ENCODE results near the gene ILK. TPM values are rescaled to one million over a fixed set of nuclear protein-coding genes. Genes with fewer than 3 reads are reported as not detected.

Gene ILK
- total RNA-seq, 1 donor, result 45.5 TPM

GRCh38 chr11:6630632-6631291 is 27.2 kb downstream of the ILK start:
- Histone ChIP-seq H3K4me1 (ENCODE audit: insufficient read depth, low read length) (peaks cover 20% of the 10 kb centered on the region), H3K27me3 (ENCODE audit: insufficient read depth, low read length) (no peaks in the 10 kb centered on the region), H3K9me3 (ENCODE audit: low read depth, low read length) (no peaks in the 10 kb centered on the region), H3K4me3 (ENCODE audit: low read length) (no peak overlapping the region)

- no peaks in the 10 kb centered on the region for H3K9me3 ChIP-seq (ENCODE audit: low read depth, low read length)
These were observed 27.9 kb downstream of the ILK start for GRCh38 chr11:6631361-6631890.

GRCh38 chr11:6632116-6633073 is 28.8 kb downstream of the ILK start:
- no peaks in the 10 kb centered on the region for H3K27me3 ChIP-seq (ENCODE audit: insufficient read depth, low read length)
- H3K4me1 ChIP-seq (ENCODE audit: insufficient read depth, low read length), result peaks cover 26% of the 10 kb centered on the region
- H3K9me3 ChIP-seq (ENCODE audit: low read depth, low read length), result no peaks in the 10 kb centered on the region
- no peak overlapping the region for H3K4me3 ChIP-seq (ENCODE audit: low read length)

More at GRCh38 chr11:6631361-6631890, 27.9 kb downstream of the ILK start:
- no peak overlapping the region for H3K4me3 ChIP-seq (ENCODE audit: low read length)
- H3K27me3 ChIP-seq (ENCODE audit: insufficient read depth, low read length), result no peaks in the 10 kb centered on the region
- peaks cover 27% of the 10 kb centered on the region for H3K4me1 ChIP-seq (ENCODE audit: insufficient read depth, low read length)

GRCh38 chr11:6633422-6634408 is 30.1 kb downstream of the ILK start:
- Histone ChIP-seq H3K4me3 (ENCODE audit: low read length) (no peak overlapping the region), H3K27me3 (ENCODE audit: insufficient read depth, low read length) (no peaks in the 10 kb centered on the region), H3K9me3 (ENCODE audit: low read depth, low read length) (no peaks in the 10 kb centered on the region), H3K4me1 (ENCODE audit: insufficient read depth, low read length) (peaks cover 23% of the 10 kb centered on the region)

- H3K4me1 ChIP-seq (ENCODE audit: insufficient read depth, low read length), result peaks cover 23% of the 10 kb centered on the region
- no peaks in the 10 kb centered on the region for H3K27me3 ChIP-seq (ENCODE audit: insufficient read depth, low read length)
- no peak overlapping the region for H3K4me3 ChIP-seq (ENCODE audit: low read length)
- H3K9me3 ChIP-seq (ENCODE audit: low read depth, low read length), result no peaks in the 10 kb centered on the region
These were observed 31.0 kb downstream of the ILK start for GRCh38 chr11:6634534-6634933.

GRCh38 chr11:6635082-6635932 is 31.7 kb downstream of the ILK start:
- Histone ChIP-seq H3K4me3 (ENCODE audit: low read length) (no peak overlapping the region), H3K9me3 (ENCODE audit: low read depth, low read length) (no peaks in the 10 kb centered on the region)

GRCh38 chr11:6636480-6636879 is 32.9 kb downstream of the ILK start:
- H3K9me3 ChIP-seq (ENCODE audit: low read depth, low read length), result no peaks in the 10 kb centered on the region
- no peak overlapping the region for H3K4me3 ChIP-seq (ENCODE audit: low read length)
- H3K27me3 ChIP-seq (ENCODE audit: insufficient read depth, low read length), result no peaks in the 10 kb centered on the region
- peaks cover 23% of the 10 kb centered on the region for H3K4me1 ChIP-seq (ENCODE audit: insufficient read depth, low read length)

More at GRCh38 chr11:6635082-6635932, 31.7 kb downstream of the ILK start:
- Histone ChIP-seq H3K27me3 (ENCODE audit: insufficient read depth, low read length) (no peaks in the 10 kb centered on the region), H3K4me1 (ENCODE audit: insufficient read depth, low read length) (peaks cover 23% of the 10 kb centered on the region)

GRCh38 chr11:6637871-6638270 is 34.3 kb downstream of the ILK start:
- Histone ChIP-seq H3K27me3 (ENCODE audit: insufficient read depth, low read length) (no peaks in the 10 kb centered on the region), H3K9me3 (ENCODE audit: low read depth, low read length) (no peaks in the 10 kb centered on the region), H3K4me3 (ENCODE audit: low read length) (no peak overlapping the region), H3K4me1 (ENCODE audit: insufficient read depth, low read length) (peaks cover 23% of the 10 kb centered on the region)

- Histone ChIP-seq H3K4me1 (ENCODE audit: insufficient read depth, low read length) (peaks cover 23% of the 10 kb centered on the region), H3K27me3 (ENCODE audit: insufficient read depth, low read length) (no peaks in the 10 kb centered on the region), H3K4me3 (ENCODE audit: low read length) (no peak overlapping the region), H3K9me3 (ENCODE audit: low read depth, low read length) (no peaks in the 10 kb centered on the region)
These were observed 34.9 kb downstream of the ILK start for GRCh38 chr11:6638429-6638828.

- Histone ChIP-seq H3K9me3 (ENCODE audit: low read depth, low read length) (no peaks in the 10 kb centered on the region), H3K4me3 (ENCODE audit: low read length) (no peak overlapping the region), H3K4me1 (ENCODE audit: insufficient read depth, low read length) (peaks cover 20% of the 10 kb centered on the region), H3K27me3 (ENCODE audit: insufficient read depth, low read length) (no peaks in the 10 kb centered on the region)
These were observed 36.7 kb downstream of the ILK start for GRCh38 chr11:6640036-6640984.

GRCh38 chr11:6640985-6641701 is 37.6 kb downstream of the ILK start:
- Histone ChIP-seq H3K4me1 (ENCODE audit: insufficient read depth, low read length) (peaks cover 20% of the 10 kb centered on the region), H3K4me3 (ENCODE audit: low read length) (no peak overlapping the region), H3K27me3 (ENCODE audit: insufficient read depth, low read length) (no peaks in the 10 kb centered on the region), H3K9me3 (ENCODE audit: low read depth, low read length) (no peaks in the 10 kb centered on the region)

- H3K4me1 ChIP-seq (ENCODE audit: insufficient read depth, low read length), result peaks cover 30% of the 10 kb centered on the region
- no peaks in the 10 kb centered on the region for H3K9me3 ChIP-seq (ENCODE audit: low read depth, low read length)
- H3K27me3 ChIP-seq (ENCODE audit: insufficient read depth, low read length), result no peaks in the 10 kb centered on the region
- no peak overlapping the region for H3K4me3 ChIP-seq (ENCODE audit: low read length)
These were observed 39.4 kb downstream of the ILK start for GRCh38 chr11:6642957-6643356.
